Vagina (tissue), 2 donors: ENCODE measurements around the gene NCBP2L.

Experiments used
- POLR2A ChIP-seq, 2 donors: fragments of 450-650 bp; IDR thresholded peaks; one replicate each; pipeline ENCODE4 v1.6.1; 2017; ENCODE audit warnings: antibody characterized with exemption in 2 of 2, mild to moderate bottlenecking in 2 of 2, moderate library complexity in 2 of 2
- POLR2AphosphoS5 ChIP-seq, 2 donors: sonication (generic); formaldehyde crosslinking; IDR thresholded peaks; one replicate each; pipeline ENCODE4 v1.9.0; 2017; ENCODE audit warnings: antibody characterized with exemption in 2 of 2, mild to moderate bottlenecking in 2 of 2, low read depth in 1 of 2; ENCODE audit not compliant: insufficient read depth in 1 of 2
- TF ChIP-seq, protein P1 (sequence below), 3 experiments: fragments of 450-650 bp in 2 of 3; fragments of 200-600 bp in 1 of 3; sonication (generic) in 1 of 3; IDR thresholded peaks; one replicate each; pipeline ENCODE4 v1.5.1; 2017 to 2019; ENCODE audit warnings: antibody characterized with exemption in 3 of 3, mild to moderate bottlenecking in 2 of 3, moderate library complexity in 2 of 3

DNA sequence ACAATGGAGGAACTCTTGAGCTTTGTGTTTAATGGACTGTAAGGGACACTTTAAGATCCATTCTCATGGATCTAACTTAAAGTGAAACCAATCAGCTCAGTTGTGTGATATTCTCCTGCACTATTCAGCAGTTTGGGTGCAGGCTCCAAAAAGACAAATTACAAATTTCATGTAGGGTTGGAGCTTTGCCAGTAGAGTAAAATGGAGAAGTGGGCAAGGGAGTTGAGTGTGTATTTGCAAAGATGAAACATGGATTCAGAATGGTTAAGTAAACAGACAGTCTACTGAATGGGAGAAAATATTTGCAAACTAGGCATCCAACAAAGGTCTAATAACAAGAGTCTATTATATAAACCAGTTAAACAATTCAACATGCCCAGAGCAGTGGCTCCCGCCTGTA is 26.9 kb downstream of the NCBP2L start:
- TF ChIP-seq, protein P1, sequence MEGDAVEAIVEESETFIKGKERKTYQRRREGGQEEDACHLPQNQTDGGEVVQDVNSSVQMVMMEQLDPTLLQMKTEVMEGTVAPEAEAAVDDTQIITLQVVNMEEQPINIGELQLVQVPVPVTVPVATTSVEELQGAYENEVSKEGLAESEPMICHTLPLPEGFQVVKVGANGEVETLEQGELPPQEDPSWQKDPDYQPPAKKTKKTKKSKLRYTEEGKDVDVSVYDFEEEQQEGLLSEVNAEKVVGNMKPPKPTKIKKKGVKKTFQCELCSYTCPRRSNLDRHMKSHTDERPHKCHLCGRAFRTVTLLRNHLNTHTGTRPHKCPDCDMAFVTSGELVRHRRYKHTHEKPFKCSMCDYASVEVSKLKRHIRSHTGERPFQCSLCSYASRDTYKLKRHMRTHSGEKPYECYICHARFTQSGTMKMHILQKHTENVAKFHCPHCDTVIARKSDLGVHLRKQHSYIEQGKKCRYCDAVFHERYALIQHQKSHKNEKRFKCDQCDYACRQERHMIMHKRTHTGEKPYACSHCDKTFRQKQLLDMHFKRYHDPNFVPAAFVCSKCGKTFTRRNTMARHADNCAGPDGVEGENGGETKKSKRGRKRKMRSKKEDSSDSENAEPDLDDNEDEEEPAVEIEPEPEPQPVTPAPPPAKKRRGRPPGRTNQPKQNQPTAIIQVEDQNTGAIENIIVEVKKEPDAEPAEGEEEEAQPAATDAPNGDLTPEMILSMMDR (IDR thresholded peaks at IDR 0.05), result no peak
- TF ChIP-seq POLR2A (IDR thresholded peaks at IDR 0.05), result no peak
- TF ChIP-seq POLR2AphosphoS5 (IDR thresholded peaks at IDR 0.05; ENCODE audit: insufficient read depth in 1 of 2, low read depth in 1 of 2), result no peak
